H1 (cell line): ENCODE measurements around the gene METRNL. TPM values are rescaled to one million over a fixed set of nuclear protein-coding genes. Genes with fewer than 3 reads are reported as not detected.

Experiments used
- CTCF ChIA-PET: fragments of 300-600 bp; sonication (Branson Sonifier 250); formaldehyde crosslinking; loops from one replicate; lab custom pipeline; 2021; ENCODE audit not compliant: partially characterized antibody; lab: Charles Lee
- POLR2A ChIA-PET: fragments of 300-600 bp; sonication (Branson Sonifier 250); formaldehyde crosslinking; loops from one replicate; lab custom pipeline; 2021; ENCODE audit warnings: inconsistent platforms; ENCODE audit not compliant: partially characterized antibody; lab: Charles Lee
- DNase-seq, 2 experiments: peaks; one replicate each; pipeline versions ENCODE4 v3.0.0 to v3.0.0-alpha.2; 2010 to 2022; ENCODE audit warnings: low spot score in 2 of 2, low read depth in 1 of 2, mixed read lengths in 1 of 2
- FAIRE-seq: peaks from 2 replicates; lab custom pipeline; 2011; peaks lifted over from hg19 to GRCh38; lab: Jason Lieb, UNC
- H2AFZ ChIP-seq: 2 replicates; pipeline ENCODE4 v1.8.1; 2012; ENCODE audit warnings: low read length, inconsistent platforms
- H2AK5ac ChIP-seq: 2 replicates; pipeline ENCODE4 v1.6.1; 2013; ENCODE audit warnings: low read depth, low read length
- H2BK120ac ChIP-seq: replicated peaks from 2 replicates; pipeline ENCODE3; 2013; ENCODE audit warnings: low read depth, low read length, inconsistent platforms
- H2BK12ac ChIP-seq: 2 replicates; pipeline ENCODE4 v1.6.1; 2013; ENCODE audit warnings: low read depth, low read length
- H2BK15ac ChIP-seq: 2 replicates; pipeline ENCODE4 v1.6.1; 2013; ENCODE audit warnings: low read length
- H2BK20ac ChIP-seq: 2 replicates; pipeline ENCODE4 v1.6.1; 2013; ENCODE audit warnings: low read length
- H2BK5ac ChIP-seq: 2 replicates; pipeline ENCODE4 v1.6.1; 2013; ENCODE audit warnings: low read depth, low read length
- H3K14ac ChIP-seq: 2 replicates; pipeline ENCODE4 v1.6.1; 2013; ENCODE audit warnings: inconsistent platforms; ENCODE audit not compliant: insufficient read length
- H3K18ac ChIP-seq: 2 replicates; pipeline ENCODE4 v1.6.1; 2013; ENCODE audit warnings: low read length; ENCODE audit errors: extremely low read depth
- H3K23ac ChIP-seq: 2 replicates; pipeline ENCODE4 v1.6.1; 2013; ENCODE audit warnings: inconsistent platforms; ENCODE audit not compliant: insufficient read length
- H3K23me2 ChIP-seq: 2 replicates; pipeline ENCODE4 v1.6.1; 2013; ENCODE audit warnings: low read depth, low read length
- H3K27ac ChIP-seq: 2 replicates; pipeline ENCODE4 v1.6.1; 2011; ENCODE audit warnings: low read depth, low read length, inconsistent platforms
- H3K27me3 ChIP-seq, 4 experiments: replicated peaks in 1 of 4; 1 replicate in 1 of 4; 2 replicates in 3 of 4; pipeline versions ENCODE4 v1.6.1 to v1.8.1; 2011 to 2013; ENCODE audit warnings: low read length in 3 of 4, mild to moderate bottlenecking in 3 of 4, inconsistent platforms in 2 of 4, mixed read lengths in 2 of 4, moderate library complexity in 1 of 4; ENCODE audit not compliant: control insufficient read depth in 3 of 4, insufficient read depth in 3 of 4; ENCODE audit errors: extremely low read depth in 1 of 4
- H3K36me3 ChIP-seq, 4 experiments: 2 replicates each; pipeline versions ENCODE4 v1.6.1 to v1.8.1; 2011 to 2013; ENCODE audit warnings: mild to moderate bottlenecking in 4 of 4, low read length in 3 of 4, moderate library complexity in 2 of 4, control low read depth in 1 of 4, inconsistent platforms in 1 of 4; ENCODE audit not compliant: insufficient read depth in 4 of 4, control insufficient read depth in 2 of 4
- H3K4ac ChIP-seq: replicated peaks from 2 replicates; pipeline ENCODE3; 2013; ENCODE audit warnings: low read length, low read depth, mixed read lengths, inconsistent platforms; ENCODE audit not compliant: insufficient read length
- H3K4me1 ChIP-seq, 4 experiments: replicated peaks in 1 of 4; 1 replicate in 1 of 4; 2 replicates in 3 of 4; pipeline versions ENCODE4 v1.6.1 to v1.8.1; 2011 to 2013; ENCODE audit warnings: low read length in 3 of 4, inconsistent platforms in 2 of 4, mixed read lengths in 1 of 4; ENCODE audit not compliant: insufficient read depth in 4 of 4, control insufficient read depth in 3 of 4
- H3K4me2 ChIP-seq, 2 experiments: 2 replicates each; pipeline versions ENCODE4 v1.6.1 to v1.8.1; 2011 to 2013; ENCODE audit warnings: low read depth in 2 of 2, low read length in 2 of 2, control low read depth in 1 of 2, inconsistent platforms in 1 of 2, mild to moderate bottlenecking in 1 of 2; ENCODE audit not compliant: insufficient read depth in 1 of 2
- H3K4me3 ChIP-seq, 4 experiments: fragments of 200-600, 300-600 bp in 1 of 4; sonication (generic), shearing (Covaris generic), sonication (Bioruptor Twin) in 1 of 4; 2 replicates each; pipeline versions ENCODE4 v1.5.1 to v1.8.1; 2011 to 2016; ENCODE audit warnings: low read length in 4 of 4, low read depth in 3 of 4, control low read depth in 2 of 4, inconsistent platforms in 2 of 4, mild to moderate bottlenecking in 2 of 4, mixed read lengths in 1 of 4, moderate library complexity in 1 of 4; ENCODE audit not compliant: insufficient read depth in 2 of 4; ENCODE audit errors: extremely low read depth in 1 of 4
- H3K56ac ChIP-seq: replicated peaks from 2 replicates; pipeline ENCODE3; 2013; ENCODE audit warnings: low read depth, mild to moderate bottlenecking, mixed read lengths, low read length, inconsistent platforms; ENCODE audit not compliant: insufficient read length
- H3K79me1 ChIP-seq: 2 replicates; pipeline ENCODE4 v1.6.1; 2013; ENCODE audit warnings: low read depth, low read length, control low read depth
- H3K79me2 ChIP-seq, 2 experiments: 2 replicates each; pipeline versions ENCODE4 v1.6.1 to v1.8.1; 2012 to 2013; ENCODE audit warnings: low read length in 2 of 2, mild to moderate bottlenecking in 2 of 2, inconsistent platforms in 1 of 2; ENCODE audit not compliant: insufficient read depth in 2 of 2, control insufficient read depth in 1 of 2
- H3K9ac ChIP-seq, 4 experiments: replicated peaks in 1 of 4; 1 replicate in 1 of 4; 2 replicates in 3 of 4; pipeline versions ENCODE4 v1.6.1 to v1.8.1; 2011 to 2013; ENCODE audit warnings: low read depth in 3 of 4, low read length in 3 of 4, control low read depth in 2 of 4, mild to moderate bottlenecking in 2 of 4, moderate library complexity in 2 of 4, inconsistent platforms in 1 of 4; ENCODE audit errors: extremely low read depth in 1 of 4
- H3K9me3 ChIP-seq, 2 experiments: 2 replicates each; pipeline versions ENCODE4 v1.6.1 to v1.8.1; 2012 to 2013; ENCODE audit warnings: mild to moderate bottlenecking in 2 of 2, moderate library complexity in 2 of 2, control low read depth in 1 of 2, inconsistent platforms in 1 of 2, low read depth in 1 of 2, low read length in 1 of 2, mixed read lengths in 1 of 2; ENCODE audit not compliant: insufficient read depth in 2 of 2
- H4K20me1 ChIP-seq, 2 experiments: replicated peaks in 1 of 2; 2 replicates each; pipeline versions ENCODE3 to v1.8.1; 2011 to 2013; ENCODE audit warnings: inconsistent platforms in 2 of 2, low read length in 2 of 2, mild to moderate bottlenecking in 1 of 2; ENCODE audit not compliant: insufficient read depth in 2 of 2, control insufficient read depth in 1 of 2
- H4K5ac ChIP-seq: 2 replicates; pipeline ENCODE4 v1.6.1; 2013; ENCODE audit warnings: low read length, low read depth, mixed read lengths, inconsistent platforms; ENCODE audit not compliant: insufficient read length
- H4K8ac ChIP-seq: 2 replicates; pipeline ENCODE4 v1.8.0; 2013; ENCODE audit warnings: mild to moderate bottlenecking, moderate library complexity, low read length, inconsistent platforms; ENCODE audit not compliant: insufficient read depth; ENCODE audit errors: extremely low read depth
- H4K91ac ChIP-seq: replicated peaks from 2 replicates; pipeline ENCODE3; 2013; ENCODE audit warnings: low read length, mixed read lengths, inconsistent platforms; ENCODE audit not compliant: insufficient read length
- ASH2L ChIP-seq: fragments of 200-600, 300-600 bp; sonication (generic); IDR thresholded peaks from one replicate; pipeline ENCODE4 v1.7.1; 2017; ENCODE audit warnings: low read length
- CBX8 ChIP-seq: fragments of 300-800, 300-1000 bp; sonication (generic); IDR thresholded peaks from 2 replicates; pipeline ENCODE4 v1.7.1; 2016; ENCODE audit warnings: low read depth, low read length, borderline replicate concordance
- CEBPB ChIP-seq: IDR thresholded peaks from 2 replicates; pipeline ENCODE4 v1.6.1; 2012; ENCODE audit warnings: low read depth, low read length
- GTF2F1 ChIP-seq: IDR thresholded peaks from 2 replicates; pipeline ENCODE4 v1.6.1; 2012; ENCODE audit warnings: low read depth, low read length, improper control_type of control experiment, borderline replicate concordance
- KDM5A ChIP-seq: fragments of 200-600 bp; IDR thresholded peaks from 2 replicates; pipeline ENCODE4 v1.7.1; 2012; ENCODE audit warnings: mild to moderate bottlenecking, low read length, inconsistent platforms, mixed read lengths
- PHF8 ChIP-seq: fragments of 200-600 bp; sonication (generic); conservative IDR thresholded peaks from 2 replicates; pipeline ENCODE4 v1.7.1; 2012; ENCODE audit warnings: low read depth, mild to moderate bottlenecking, inconsistent platforms, low read length, moderate library complexity
- RFX5 ChIP-seq: IDR thresholded peaks from 2 replicates; pipeline ENCODE4 v1.6.1; 2011; ENCODE audit warnings: low read depth, low read length, improper control_type of control experiment, borderline replicate concordance
- SRF ChIP-seq: IDR thresholded peaks from 2 replicates; pipeline ENCODE4 v1.6.1; 2011; ENCODE audit warnings: mild to moderate bottlenecking, low read depth, low read length, moderate library complexity
- TAF7 ChIP-seq: optimal IDR thresholded peaks from 2 replicates; pipeline ENCODE3; 2011; ENCODE audit warnings: low read depth, mild to moderate bottlenecking, inconsistent platforms, low read length, moderate library complexity, borderline replicate concordance
- TBP ChIP-seq: IDR thresholded peaks from 2 replicates; pipeline ENCODE4 v1.6.1; 2011; ENCODE audit warnings: low read depth, low read length, improper control_type of control experiment
- WGBS, 2 experiments: shearing (Covaris generic) in 1 of 2; methylation state at CpG; one replicate each; pipeline versions ENCODE4 v1.1.6 to v1.1.7; 2013 to 2015; ENCODE audit warnings: low lambda C conversion rate in 2 of 2, mixed read lengths in 2 of 2, inconsistent platforms in 1 of 2, low coverage in 1 of 2, missing lambda C conversion rate in 1 of 2; ENCODE audit not compliant: insufficient replicate concordance in 2 of 2, insufficient coverage in 1 of 2, insufficient read length in 1 of 2; ENCODE audit errors: extremely low coverage in 1 of 2, missing lambda C conversion rate in 1 of 2; 5-methylcytosine and 5-hydroxymethylcytosine counted together
- polyA plus RNA-seq, 7 experiments: library from polyadenylated mRNA; depleted of rRNA in 3 of 7; stranded (reverse) in 5 of 7; unstranded in 2 of 7; fragments of >200 nt in 5 of 7; fragments of 200-250 nt in 2 of 7; gene quantifications; 1 replicate in 5 of 7; 2 replicates in 1 of 7; 4 replicates in 1 of 7; pipeline versions ENCODE4 v1.2.1 to v1.2.3, GENCODE V29; 2011 to 2013; ENCODE audit warnings: missing spikeins in 2 of 7, mixed read lengths in 2 of 7
- total RNA-seq: library from RNA; stranded (reverse); fragmentation: NEBNext Ultra II Directional; extraction: Animal tissue kit (Norgen Biotek cat#: 25700); gene quantifications from 2 replicates; pipeline ENCODE4 v1.2.1, GENCODE V29; 2021
- TF ChIP-seq, protein P1 (sequence below): IDR thresholded peaks from 2 replicates; pipeline ENCODE4 v1.6.1; 2012; ENCODE audit warnings: inconsistent platforms
- TF ChIP-seq, protein P2 (sequence below): IDR thresholded peaks from 2 replicates; pipeline ENCODE4 v1.6.1; 2012; ENCODE audit warnings: low read length, inconsistent platforms

METRNL gene
- total and polyA plus RNA-seq, 2 of the 8 experiments (the other 6 are each of a cell fraction or from before 2014, with no cell fraction given): 13.9 to 14.2 TPM

DNA sequence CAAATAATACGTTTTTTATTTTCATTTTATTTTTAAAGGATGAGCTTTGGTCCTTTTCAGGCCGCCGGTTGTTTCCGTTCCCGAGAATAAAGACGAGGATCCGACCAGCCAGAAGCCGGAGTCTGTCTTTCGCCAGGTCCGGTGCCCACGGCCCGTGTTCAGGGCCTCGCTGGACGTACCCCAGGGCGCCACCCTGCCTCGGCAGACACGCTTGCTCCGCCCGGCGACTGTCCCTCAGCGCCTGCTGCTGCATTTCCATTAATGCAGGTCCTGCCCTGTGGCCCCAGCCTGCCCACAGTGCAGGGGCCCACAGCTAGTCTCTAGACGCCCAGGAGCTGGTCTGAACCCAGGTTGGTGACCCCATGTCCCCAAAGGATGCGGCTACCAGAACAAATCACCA, 15.6 kb downstream of the METRNL start:
- no peak for FAIRE-seq
- 92% methylated on average over 22 of the region's 23 CpGs; no CpG with 5 or more reads in 1 of the 2 experiments for WGBS, 2 experiments
- Histone ChIP-seq H2BK120ac (no peak overlapping the region), H3K23me2 (no peaks in the 10 kb centered on the region), H4K20me1 (peaks cover 0 to 2% of the 10 kb centered on the region in 2 experiments), H4K91ac (no peak overlapping the region), H3K4me1 (peaks cover 0 to 32% (median 6%) of the 10 kb centered on the region in 4 experiments; a peak in 5 of 7 replicates), H2BK15ac (no peak overlapping the region), H2BK12ac (no peak overlapping the region), H3K14ac (no peak overlapping the region), H3K9me3 (no peaks in the 10 kb centered on the region; a peak in 1 of 4 replicates), H3K18ac (no peak overlapping the region), H3K27ac (no peak overlapping the region), H4K5ac (no peak overlapping the region), H3K4me2 (no peak overlapping the region), H3K4me3 (no peak overlapping the region), H2AFZ (no peak overlapping the region), H2BK5ac (no peak overlapping the region), H2AK5ac (no peak overlapping the region), H2BK20ac (no peak overlapping the region), H3K79me2 (no peaks in the 10 kb centered on the region), H3K4ac (no peak overlapping the region), H3K9ac (no peak overlapping the region), H3K23ac (no peak overlapping the region), H3K79me1 (no peaks in the 10 kb centered on the region; the same call in 1 of the 2 replicates), H4K8ac (no peak overlapping the region), H3K56ac (no peak overlapping the region), H3K27me3 (no peaks in the 10 kb centered on the region), H3K36me3 (peaks cover 3 to 18% (median 6%) of the 10 kb centered on the region in 4 experiments; a peak in 4 of 8 replicates)
- CTCF ChIA-PET: no interaction called here
- DNase-seq: no peak
- POLR2A ChIA-PET: no interaction called here
- TF ChIP-seq KDM5A (no peak), ASH2L (no peak), CBX8 (no peak), CEBPB (no peak), GTF2F1 (no peak), PHF8 (no peak), SRF (no peak), TAF7 (no peak), TBP (no peak), RFX5 (no peak)
- TF ChIP-seq, protein P1, sequence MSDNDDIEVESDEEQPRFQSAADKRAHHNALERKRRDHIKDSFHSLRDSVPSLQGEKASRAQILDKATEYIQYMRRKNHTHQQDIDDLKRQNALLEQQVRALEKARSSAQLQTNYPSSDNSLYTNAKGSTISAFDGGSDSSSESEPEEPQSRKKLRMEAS: no peak
- TF ChIP-seq, protein P2, sequence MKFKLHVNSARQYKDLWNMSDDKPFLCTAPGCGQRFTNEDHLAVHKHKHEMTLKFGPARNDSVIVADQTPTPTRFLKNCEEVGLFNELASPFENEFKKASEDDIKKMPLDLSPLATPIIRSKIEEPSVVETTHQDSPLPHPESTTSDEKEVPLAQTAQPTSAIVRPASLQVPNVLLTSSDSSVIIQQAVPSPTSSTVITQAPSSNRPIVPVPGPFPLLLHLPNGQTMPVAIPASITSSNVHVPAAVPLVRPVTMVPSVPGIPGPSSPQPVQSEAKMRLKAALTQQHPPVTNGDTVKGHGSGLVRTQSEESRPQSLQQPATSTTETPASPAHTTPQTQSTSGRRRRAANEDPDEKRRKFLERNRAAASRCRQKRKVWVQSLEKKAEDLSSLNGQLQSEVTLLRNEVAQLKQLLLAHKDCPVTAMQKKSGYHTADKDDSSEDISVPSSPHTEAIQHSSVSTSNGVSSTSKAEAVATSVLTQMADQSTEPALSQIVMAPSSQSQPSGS: no peak
